SK-N-SH (cell line): Measurements from ENCODE around the gene SLC8A1.
"Not testable (repeated sequence)": the region's sequence is repeated elsewhere in the genome, so short reads cannot be mapped to it uniquely, and the experiment has no call there.

Source experiments
- EP300 ChIP-seq, 2 experiments: IDR thresholded peaks; 2 replicates each; pipeline versions ENCODE4 v1.4.0 to v1.6.1; 2012; ENCODE audit warnings: borderline replicate concordance in 1 of 2, low read depth in 1 of 2, low read length in 1 of 2
- FOXM1 ChIP-seq: IDR thresholded peaks from 2 replicates; pipeline ENCODE4 v1.4.0; 2012; ENCODE audit warnings: low read depth, mild to moderate bottlenecking
- MAX ChIP-seq: IDR thresholded peaks from 2 replicates; pipeline ENCODE4 v1.4.0; 2012; ENCODE audit warnings: low read depth
- MXI1 ChIP-seq: IDR thresholded peaks from 2 replicates; pipeline ENCODE4 v1.6.1; 2012; ENCODE audit warnings: mild to moderate bottlenecking, low read depth, low read length, improper control_type of control experiment
- POLR2AphosphoS5 ChIP-seq: IDR thresholded peaks from 2 replicates; pipeline ENCODE4 v1.6.1; 2012; ENCODE audit warnings: low read depth, low read length
- RAD21 ChIP-seq: IDR thresholded peaks from 2 replicates; pipeline ENCODE4 v1.6.1; 2012; ENCODE audit warnings: mild to moderate bottlenecking, low read length
- RCOR1 ChIP-seq: fragments of 150-350 bp; IDR thresholded peaks from 2 replicates; pipeline ENCODE4 v1.6.1; 2017; ENCODE audit warnings: antibody characterized with exemption, low read length
- SIN3A ChIP-seq: IDR thresholded peaks from 2 replicates; pipeline ENCODE4 v1.6.1; 2012; ENCODE audit warnings: low read depth, mild to moderate bottlenecking, low read length, moderate library complexity, borderline replicate concordance
- SMC3 ChIP-seq: IDR thresholded peaks from 2 replicates; pipeline ENCODE4 v1.6.1; 2012; ENCODE audit warnings: low read depth, low read length, improper control_type of control experiment
- USF2 ChIP-seq: fragments of 150-350 bp; IDR thresholded peaks from 2 replicates; pipeline ENCODE4 v1.6.1; 2017; ENCODE audit warnings: antibody characterized with exemption, low read length, low read depth, borderline replicate concordance
- ZBTB33 ChIP-seq: IDR thresholded peaks from 2 replicates; pipeline ENCODE4 v1.4.0; 2012; ENCODE audit warnings: low read depth, borderline replicate concordance
- TF ChIP-seq, protein P1 (sequence below): fragments of 200-600 bp; sonication (generic); IDR thresholded peaks from 2 replicates; pipeline ENCODE4 v1.6.1; 2017; ENCODE audit warnings: antibody characterized with exemption, mild to moderate bottlenecking, moderate library complexity

DNA sequence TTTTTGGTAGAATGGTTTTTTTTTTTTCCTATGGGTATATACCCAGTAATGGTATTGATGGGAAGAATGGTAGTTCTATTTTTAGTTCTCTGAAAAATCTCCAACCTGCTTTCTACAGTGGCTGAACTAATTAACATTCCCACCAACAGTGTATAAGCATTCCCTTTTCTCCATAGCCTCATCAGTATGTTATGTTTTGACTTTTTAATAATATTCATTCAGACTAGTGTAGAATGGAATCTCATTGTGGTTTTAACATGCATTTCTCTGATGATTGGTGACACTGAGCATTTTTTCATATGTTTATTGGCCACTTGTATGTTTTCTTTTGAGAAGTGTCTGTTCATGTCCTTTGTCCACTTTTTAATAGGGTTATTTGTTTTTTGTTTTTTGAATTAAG is 378.6 kb downstream of the SLC8A1 start:
- not testable (repeated sequence) for TF ChIP-seq MAX; MXI1; SIN3A; POLR2AphosphoS5; FOXM1; RAD21; ZBTB33; EP300 (IDR thresholded peaks at IDR 0.05; ENCODE audit: borderline replicate concordance in 1 of 2, low read depth in 1 of 2, low read length in 1 of 2); SMC3; USF2; RCOR1
- TF ChIP-seq, protein P1, sequence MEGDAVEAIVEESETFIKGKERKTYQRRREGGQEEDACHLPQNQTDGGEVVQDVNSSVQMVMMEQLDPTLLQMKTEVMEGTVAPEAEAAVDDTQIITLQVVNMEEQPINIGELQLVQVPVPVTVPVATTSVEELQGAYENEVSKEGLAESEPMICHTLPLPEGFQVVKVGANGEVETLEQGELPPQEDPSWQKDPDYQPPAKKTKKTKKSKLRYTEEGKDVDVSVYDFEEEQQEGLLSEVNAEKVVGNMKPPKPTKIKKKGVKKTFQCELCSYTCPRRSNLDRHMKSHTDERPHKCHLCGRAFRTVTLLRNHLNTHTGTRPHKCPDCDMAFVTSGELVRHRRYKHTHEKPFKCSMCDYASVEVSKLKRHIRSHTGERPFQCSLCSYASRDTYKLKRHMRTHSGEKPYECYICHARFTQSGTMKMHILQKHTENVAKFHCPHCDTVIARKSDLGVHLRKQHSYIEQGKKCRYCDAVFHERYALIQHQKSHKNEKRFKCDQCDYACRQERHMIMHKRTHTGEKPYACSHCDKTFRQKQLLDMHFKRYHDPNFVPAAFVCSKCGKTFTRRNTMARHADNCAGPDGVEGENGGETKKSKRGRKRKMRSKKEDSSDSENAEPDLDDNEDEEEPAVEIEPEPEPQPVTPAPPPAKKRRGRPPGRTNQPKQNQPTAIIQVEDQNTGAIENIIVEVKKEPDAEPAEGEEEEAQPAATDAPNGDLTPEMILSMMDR, result not testable (repeated sequence)
